ENCODE data around the gene PPP1CC. TPM values are rescaled to one million over a fixed set of nuclear protein-coding genes. Genes with fewer than 3 reads are reported as not detected.

Gene PPP1CC
- total RNA-seq, 2 experiments from 2014 or later: 146 to 264 TPM

- POLR2A ChIA-PET: no interaction called here
- Histone ChIP-seq H3K36me3 (ENCODE audit: insufficient read depth, low read length) (peaks cover 73% of the 10 kb centered on the region), H3K4me3 (ENCODE audit: low read depth, low read length, poor library complexity, severe bottlenecking) (no peak overlapping the region), H3K4me1 (ENCODE audit: insufficient read depth, low read length, poor library complexity, severe bottlenecking) (peaks cover 3% of the 10 kb centered on the region), H3K9me2 (ENCODE audit: insufficient read depth, low read length) (no peaks in the 10 kb centered on the region), H3K79me2 (ENCODE audit: insufficient read depth, low read depth, low read length) (peaks cover 26% of the 10 kb centered on the region; the same call in 1 of the 2 replicates), H3K9me3 (ENCODE audit: low read length) (no peaks in the 10 kb centered on the region), H2AFZ (ENCODE audit: low read length) (no peak overlapping the region), H3K4me2 (ENCODE audit: low read length) (no peak overlapping the region), H3K27ac (ENCODE audit: low read depth, low read length, poor library complexity, severe bottlenecking) (no peak overlapping the region), H4K20me1 (ENCODE audit: insufficient read depth, low read length) (0 out of 2 replicates have a peak, but pooled peaks cover 11% of the 10 kb centered on the region)
- intact Hi-C loops (cut with micrococcal nuclease; ENCODE audit: unreplicated experiment): loop anchor here (5.0 kb wide), 1 partner anchor 109 kb away; no protein-coding TSS in a partner anchor
- no peak for TF ChIP-seq EZH2phosphoT487 (IDR thresholded peaks at IDR 0.05; ENCODE audit: borderline replicate concordance, low read depth, low read length)
- TF ChIP-seq CTCF (conservative IDR thresholded peaks at IDR 0.05; ENCODE audit: low read length): no peak
- no TSS peak for BruUV-seq (replicated peaks)
- CTCF ChIA-PET (ENCODE audit: unreplicated experiment): no interaction called here
- no peak for DNase-seq (ENCODE audit: low spot score)
Observed at GRCh38 chr12:110718222-110718908, 24.3 kb downstream of the PPP1CC start.

GRCh38 chr12:110717037-110717436 is 25.7 kb downstream of the PPP1CC start:
- no peak overlapping the region for H2AFZ ChIP-seq (ENCODE audit: low read length)
- intact Hi-C loops (cut with micrococcal nuclease; ENCODE audit: unreplicated experiment): loop anchor here (5.0 kb wide), 1 partner anchor 110 kb away; no protein-coding TSS in a partner anchor
- H3K9me2 ChIP-seq (ENCODE audit: insufficient read depth, low read length): no peaks in the 10 kb centered on the region
- no peak overlapping the region for H3K4me2 ChIP-seq (ENCODE audit: low read length)
- H3K79me2 ChIP-seq (ENCODE audit: insufficient read depth, low read depth, low read length): peaks cover 16% of the 10 kb centered on the region; the same call in 1 of the 2 replicates
- peaks cover 60% of the 10 kb centered on the region for H3K36me3 ChIP-seq (ENCODE audit: insufficient read depth, low read length)
- H3K27ac ChIP-seq (ENCODE audit: low read depth, low read length, poor library complexity, severe bottlenecking): no peak overlapping the region
- ChIA-PET CTCF (ENCODE audit: unreplicated experiment) (no interaction called here), POLR2A (interaction anchor here (0.6 kb wide), 1 partner anchor 83 kb away, joined by 4 read pairs; no protein-coding TSS in a partner anchor)
- 0 out of 2 replicates have a peak, but pooled peaks cover 3% of the 10 kb centered on the region for H4K20me1 ChIP-seq (ENCODE audit: insufficient read depth, low read length)
- BruUV-seq (replicated peaks): no TSS peak
- no peak for DNase-seq (ENCODE audit: low spot score)
- TF ChIP-seq EZH2phosphoT487 (IDR thresholded peaks at IDR 0.05; ENCODE audit: borderline replicate concordance, low read depth, low read length) (no peak), CTCF (conservative IDR thresholded peaks at IDR 0.05; ENCODE audit: low read length) (no peak)
- H3K4me1 ChIP-seq (ENCODE audit: insufficient read depth, low read length, poor library complexity, severe bottlenecking): peaks cover 3% of the 10 kb centered on the region
- no peak overlapping the region for H3K4me3 ChIP-seq (ENCODE audit: low read depth, low read length, poor library complexity, severe bottlenecking)
- H3K9me3 ChIP-seq (ENCODE audit: low read length): no peaks in the 10 kb centered on the region

GRCh38 chr12:110708917-110709316 is 33.8 kb downstream of the PPP1CC start:
- H2AFZ ChIP-seq (ENCODE audit: low read length): no peak overlapping the region
- H3K4me2 ChIP-seq (ENCODE audit: low read length): no peak overlapping the region
- no TSS peak for BruUV-seq (replicated peaks)
- intact Hi-C loops (cut with micrococcal nuclease; ENCODE audit: unreplicated experiment): no loop called here
- ChIA-PET POLR2A (no interaction called here), CTCF (ENCODE audit: unreplicated experiment) (no interaction called here)
- no peak for DNase-seq (ENCODE audit: low spot score)
- H3K9me2 ChIP-seq (ENCODE audit: insufficient read depth, low read length): no peaks in the 10 kb centered on the region
- H3K27ac ChIP-seq (ENCODE audit: low read depth, low read length, poor library complexity, severe bottlenecking): no peak overlapping the region
- H3K9me3 ChIP-seq (ENCODE audit: low read length): no peaks in the 10 kb centered on the region
- no peak for TF ChIP-seq EZH2phosphoT487 (IDR thresholded peaks at IDR 0.05; ENCODE audit: borderline replicate concordance, low read depth, low read length)
- TF ChIP-seq CTCF (conservative IDR thresholded peaks at IDR 0.05; ENCODE audit: low read length): no peak
- no peaks in the 10 kb centered on the region for H4K20me1 ChIP-seq (ENCODE audit: insufficient read depth, low read length)
- no peak overlapping the region for H3K4me3 ChIP-seq (ENCODE audit: low read depth, low read length, poor library complexity, severe bottlenecking)
- no peaks in the 10 kb centered on the region for H3K79me2 ChIP-seq (ENCODE audit: insufficient read depth, low read depth, low read length)
- peaks cover 4% of the 10 kb centered on the region for H3K4me1 ChIP-seq (ENCODE audit: insufficient read depth, low read length, poor library complexity, severe bottlenecking)
- H3K36me3 ChIP-seq (ENCODE audit: insufficient read depth, low read length): 0 out of 2 replicates have a peak, but pooled peaks cover 6% of the 10 kb centered on the region

All from OCI-LY7 (cell line).